Activated CD8-positive, alpha-beta memory T cell treated with anti-CD3 and anti-CD28 coated beads, Interleukin-2, amount 50 U/mL, for 1 hour (primary cell): ENCODE results near the gene DLGAP5.

Experiments used
- DNase-seq: peaks from one replicate; pipeline ENCODE4 v3.0.0-alpha.2; 2020; ENCODE audit errors: extremely low read depth

The DLGAP5 gene

GRCh38 chr14:55180434-55180833 lies 11.0 kb downstream of the DLGAP5 start:
- DNase-seq, result no peak

GRCh38 chr14:55180006-55180405 lies 11.4 kb downstream of the DLGAP5 start:
- no peak for DNase-seq

DNA sequence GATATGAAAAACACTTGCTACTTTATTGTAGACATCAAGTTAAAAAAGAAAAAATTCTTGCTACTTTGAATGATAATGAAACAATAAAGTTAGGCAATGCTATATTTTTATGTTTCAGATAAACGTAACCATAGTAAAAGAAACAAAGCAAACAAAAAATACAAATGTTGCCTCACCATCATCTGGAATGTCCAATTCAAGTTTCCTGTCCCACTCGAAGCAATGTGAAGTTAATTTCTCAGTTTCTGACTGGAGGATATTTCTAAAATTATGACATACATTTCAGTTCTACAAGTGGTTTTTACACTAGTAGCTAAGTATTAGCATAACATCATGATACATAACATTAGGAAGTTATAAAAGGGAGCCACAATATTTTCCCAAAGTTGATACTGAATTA lies 20.9 kb downstream of the DLGAP5 start:
- DNase-seq, result no peak

- DNase-seq, result no peak
Measured at GRCh38 chr14:55160989-55161388, 30.4 kb downstream of the DLGAP5 start.

DNA sequence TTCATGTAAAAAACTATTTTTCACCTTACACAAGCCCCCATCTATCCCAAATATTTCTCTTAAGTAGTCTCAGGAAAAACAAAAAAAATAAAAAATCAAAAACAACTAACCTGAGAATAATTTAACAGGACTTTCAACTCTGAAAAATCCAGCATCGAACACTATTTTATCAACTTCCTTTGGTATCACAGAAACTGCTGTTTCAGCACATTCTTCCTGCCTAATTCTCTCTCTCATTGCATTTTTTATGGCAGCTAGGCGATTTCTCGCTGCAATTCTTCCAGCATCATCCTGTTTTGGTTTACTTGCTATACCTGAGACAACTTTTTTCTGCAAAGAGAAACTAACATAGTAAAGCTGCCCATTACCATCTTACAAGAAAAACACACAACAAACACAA lies 33.0 kb downstream of the DLGAP5 start:
- DNase-seq, result no peak

- no peak for DNase-seq
Measured at GRCh38 chr14:55157080-55157479, 34.3 kb downstream of the DLGAP5 start.

- no peak for DNase-seq
Measured at GRCh38 chr14:55153951-55154350, 37.4 kb downstream of the DLGAP5 start.

DNA sequence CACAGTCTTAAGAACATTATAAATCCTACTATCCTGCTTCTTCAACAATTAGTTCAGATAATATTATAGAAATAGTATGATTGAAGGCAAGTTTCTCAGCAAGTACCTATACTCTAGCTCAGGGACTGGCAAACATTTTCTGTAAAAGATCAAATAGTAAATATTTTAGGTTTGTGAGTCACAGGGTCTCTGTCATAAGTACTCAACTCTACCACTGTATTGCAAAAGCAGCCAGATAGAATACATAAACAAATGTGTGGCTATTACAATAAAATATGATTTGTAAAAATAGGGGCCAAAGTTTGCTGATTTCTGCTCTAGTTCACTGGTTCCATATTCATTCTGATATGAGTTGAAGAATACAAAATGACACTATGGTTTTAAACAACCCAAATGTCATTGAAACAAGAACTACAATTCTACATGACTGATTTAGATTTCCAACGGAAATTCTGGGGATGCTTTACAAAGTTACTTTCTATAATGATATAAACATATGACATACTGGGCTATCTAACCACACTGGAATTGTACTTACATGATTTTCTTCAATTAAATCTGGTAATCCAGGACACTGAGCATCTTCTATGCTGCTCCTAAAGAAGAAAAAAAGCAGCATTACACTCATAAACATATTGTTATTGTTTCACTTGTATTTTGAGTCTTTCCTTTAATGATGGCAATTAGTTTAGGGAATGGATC lies 39.2 kb downstream of the DLGAP5 start:
- DNase-seq, result no peak

DNA sequence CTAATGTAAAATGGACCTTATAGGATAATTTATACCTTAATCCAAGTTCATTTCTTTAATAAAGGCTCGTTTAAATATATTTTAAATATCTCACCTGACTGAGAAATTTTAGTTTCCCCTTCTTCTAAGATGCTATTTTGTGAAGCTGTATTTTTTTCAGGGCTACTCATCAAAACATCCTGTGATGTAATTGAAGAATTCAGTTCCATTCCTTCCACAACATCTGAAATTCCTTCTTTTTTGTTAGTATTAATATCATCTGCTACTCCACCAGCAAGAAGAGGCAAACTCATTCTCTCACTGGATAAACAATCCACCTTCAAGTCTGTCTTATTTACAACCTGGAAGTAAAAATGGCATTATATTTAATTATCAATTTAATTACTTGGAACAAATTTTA lies 39.8 kb downstream of the DLGAP5 start:
- no peak for DNase-seq

DNA sequence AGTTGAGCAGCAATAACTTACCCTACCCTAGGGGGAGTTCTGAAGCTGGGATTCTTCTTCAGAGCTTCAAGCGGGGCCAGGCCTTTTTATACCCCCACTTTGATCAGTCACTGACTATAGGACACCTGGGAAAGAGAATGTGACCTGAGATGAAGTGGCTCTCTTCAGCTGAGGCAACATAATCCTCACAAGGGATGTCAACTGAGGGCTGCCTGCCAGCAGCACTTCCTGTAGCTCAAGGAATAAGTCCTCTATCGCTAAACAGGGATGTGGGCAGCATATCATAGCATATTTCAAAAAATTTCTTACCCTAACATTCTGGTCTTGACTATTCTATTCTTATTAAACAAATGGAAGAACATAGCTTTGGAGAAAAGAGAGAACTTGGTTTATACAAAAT lies 45.0 kb downstream of the DLGAP5 start:
- no peak for DNase-seq

DNA sequence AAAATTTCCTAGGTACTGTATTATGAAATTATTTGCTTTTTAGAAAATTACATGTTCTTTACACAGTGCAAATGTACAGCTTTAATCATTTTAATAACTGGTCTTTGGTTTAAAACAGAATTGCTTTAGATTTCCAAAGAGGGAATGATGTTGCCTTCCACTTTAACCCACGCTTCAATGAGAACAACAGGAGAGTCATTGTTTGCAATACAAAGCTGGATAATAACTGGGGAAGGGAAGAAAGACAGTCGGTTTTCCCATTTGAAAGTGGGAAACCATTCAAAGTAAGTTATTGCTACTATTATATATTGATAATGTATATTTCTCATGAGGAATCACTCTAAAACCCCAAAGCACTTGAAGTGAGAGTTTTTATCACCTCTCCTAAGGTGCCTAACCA lies 48.9 kb downstream of the DLGAP5 start:
- DNase-seq, result no peak

- DNase-seq, result no peak
Measured at GRCh38 chr14:55141825-55142224, 49.6 kb downstream of the DLGAP5 start.

GRCh38 chr14:55139696-55140509 lies 51.5 kb downstream of the DLGAP5 start:
- DNase-seq, result no peak

DNA sequence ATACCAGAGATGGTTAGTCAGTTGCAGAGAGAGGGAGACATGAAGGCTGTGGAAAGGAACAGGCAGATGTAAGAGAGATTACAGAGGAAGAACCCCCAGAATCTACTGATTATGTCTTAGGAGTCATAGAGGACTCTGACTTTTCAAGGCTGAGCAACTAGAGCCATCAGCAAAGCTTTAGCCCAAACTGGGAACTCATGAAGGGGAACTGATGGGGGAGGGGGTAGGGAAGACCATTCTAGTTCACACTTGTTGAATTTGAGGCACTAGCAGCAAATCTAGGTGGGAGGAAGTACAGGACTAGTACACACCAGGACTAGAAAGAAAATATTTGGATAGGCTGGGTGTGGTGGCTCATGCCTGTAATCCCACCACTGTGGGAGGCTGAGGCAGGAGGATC lies 52.2 kb downstream of the DLGAP5 start:
- no peak for DNase-seq

GRCh38 chr14:55138091-55138490 lies 53.3 kb downstream of the DLGAP5 start:
- no peak for DNase-seq

DNA sequence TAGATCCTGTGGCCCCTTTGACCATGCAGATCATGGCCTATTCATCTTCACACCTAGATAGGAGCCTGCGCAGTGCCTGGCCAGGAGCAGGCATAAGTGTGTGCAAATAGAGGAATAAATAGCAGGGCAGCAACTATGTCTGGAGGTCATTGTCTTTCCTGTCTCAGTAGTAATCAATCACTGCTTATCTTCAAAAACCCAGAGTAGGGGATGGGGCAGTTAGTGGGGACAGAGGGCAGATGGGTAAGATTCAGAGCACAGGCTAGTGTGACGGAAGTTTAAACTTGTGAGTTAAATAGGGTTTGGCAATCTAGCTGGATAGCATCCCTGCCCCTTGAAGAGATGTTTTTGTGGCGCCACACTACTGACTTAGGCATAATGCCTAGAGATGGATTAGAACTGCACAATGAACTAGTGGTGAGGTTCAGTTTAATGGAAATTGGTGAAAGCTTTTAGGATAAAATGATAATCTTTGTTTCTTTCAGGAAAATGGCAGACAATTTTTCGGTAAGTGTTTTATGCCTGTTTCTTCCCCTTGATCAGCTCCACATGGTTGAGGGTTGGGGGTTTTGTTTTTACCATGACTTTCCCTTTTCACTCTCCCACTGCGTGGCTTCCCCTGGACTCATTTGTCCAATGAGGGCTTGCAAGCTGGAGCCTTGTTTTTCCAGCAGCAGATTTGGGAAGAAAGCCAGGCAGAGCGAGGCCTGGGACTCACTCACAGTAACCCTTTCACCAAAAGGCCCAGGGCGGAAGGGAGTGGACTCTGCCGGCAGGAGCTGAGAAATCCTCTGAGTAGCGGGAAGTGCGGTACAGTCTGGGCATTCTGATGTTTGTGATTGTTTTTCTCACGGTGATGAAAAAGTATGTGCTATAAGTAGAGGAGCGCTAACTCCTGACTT lies 54.2 kb downstream of the DLGAP5 start:
- no peak for DNase-seq

- no peak for DNase-seq
Measured at GRCh38 chr14:55136241-55136640, 55.1 kb downstream of the DLGAP5 start.

GRCh38 chr14:55133416-55133815 lies 58.0 kb downstream of the DLGAP5 start:
- DNase-seq, result no peak

GRCh38 chr14:55131370-55132137 lies 59.8 kb downstream of the DLGAP5 start:
- DNase-seq, result no peak

GRCh38 chr14:55130196-55130550 lies 61.2 kb downstream of the DLGAP5 start:
- DNase-seq, result no peak

DNA sequence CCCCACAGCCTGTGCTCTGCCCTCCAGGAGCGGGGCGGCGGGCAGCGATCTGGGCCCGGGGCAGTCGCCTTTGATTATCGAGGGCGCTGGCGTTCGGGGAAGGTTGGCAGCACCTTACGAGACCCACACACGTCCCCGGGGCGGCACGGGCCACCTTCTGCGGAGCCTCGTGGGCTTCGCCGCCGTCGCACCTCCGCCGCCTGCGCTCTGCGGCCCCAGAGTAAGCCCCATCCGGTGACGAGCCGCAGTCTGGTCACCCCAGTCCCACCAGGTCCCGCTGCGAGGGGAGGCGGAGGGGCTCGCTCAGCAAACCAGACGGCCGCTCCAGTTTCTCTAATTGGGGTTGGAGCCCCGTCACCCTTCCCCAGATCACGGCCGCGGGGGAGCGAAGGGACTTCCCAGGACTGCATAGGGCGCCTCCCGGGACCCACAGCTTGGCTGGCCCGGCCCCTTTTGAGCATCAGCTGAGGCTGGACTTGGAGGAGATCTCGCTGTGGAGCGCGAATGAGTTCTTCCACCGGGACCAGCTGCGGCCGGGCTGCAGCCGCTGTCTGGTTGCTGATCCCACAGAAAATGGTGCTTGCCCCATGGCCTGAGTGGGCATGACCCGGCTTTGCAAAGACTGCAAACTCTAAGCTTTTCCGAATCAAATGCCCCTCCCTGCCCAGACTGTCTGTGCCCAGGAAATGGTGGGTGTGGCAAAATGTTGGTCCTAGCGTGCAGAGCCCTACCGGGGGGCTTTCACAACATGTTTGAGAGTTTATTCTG lies 61.8 kb downstream of the DLGAP5 start:
- DNase-seq, result no peak
